GM15510 (cell line): Measurements from ENCODE around the gene PAPPA.

Experiments
- POLR2A ChIP-seq: IDR thresholded peaks from 3 replicates; pipeline ENCODE4 v1.6.1; 2011; ENCODE audit warnings: borderline replicate concordance; ENCODE audit not compliant: insufficient read length; ENCODE audit errors: extremely low read depth

PAPPA gene

DNA sequence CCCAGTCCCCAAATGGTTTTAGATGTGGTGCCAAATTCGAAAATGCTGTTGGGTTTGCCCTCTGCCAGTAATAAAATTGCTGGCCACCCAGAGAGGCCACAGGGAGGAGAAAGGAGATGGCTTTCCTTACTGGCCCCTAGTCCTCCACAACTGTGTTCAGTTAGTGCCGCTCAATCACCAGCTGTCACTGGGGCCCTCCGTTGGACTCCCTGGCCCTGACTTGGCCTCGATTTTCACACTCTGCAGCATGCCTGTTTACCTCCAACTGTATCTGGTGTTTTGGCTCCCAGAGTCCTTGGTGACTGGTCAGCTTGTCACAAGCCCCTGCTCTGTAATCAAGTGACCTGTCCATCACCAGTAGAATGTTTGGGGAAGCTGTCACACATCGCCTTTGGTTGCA, 97.8 kb downstream of the PAPPA start:
- TF ChIP-seq POLR2A, result no peak

DNA sequence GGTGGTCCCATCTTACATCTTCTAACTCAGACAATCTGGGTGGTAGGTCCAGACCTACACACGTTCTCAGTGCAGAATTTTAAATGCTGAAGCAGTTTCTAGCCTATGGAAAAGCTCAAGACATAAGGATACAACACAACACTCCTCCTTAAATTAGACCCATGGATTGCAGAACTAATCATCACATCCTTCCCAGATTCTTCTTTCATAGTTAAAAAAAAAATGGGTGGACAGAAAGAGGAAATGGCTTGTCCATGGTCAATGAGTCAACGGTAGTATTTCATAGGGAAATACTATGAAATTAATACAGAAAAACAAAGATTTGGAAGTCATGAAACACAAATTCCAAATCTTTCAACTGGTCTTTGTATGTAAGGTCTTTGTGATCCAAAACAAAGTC, 106.9 kb downstream of the PAPPA start:
- no peak for TF ChIP-seq POLR2A

DNA sequence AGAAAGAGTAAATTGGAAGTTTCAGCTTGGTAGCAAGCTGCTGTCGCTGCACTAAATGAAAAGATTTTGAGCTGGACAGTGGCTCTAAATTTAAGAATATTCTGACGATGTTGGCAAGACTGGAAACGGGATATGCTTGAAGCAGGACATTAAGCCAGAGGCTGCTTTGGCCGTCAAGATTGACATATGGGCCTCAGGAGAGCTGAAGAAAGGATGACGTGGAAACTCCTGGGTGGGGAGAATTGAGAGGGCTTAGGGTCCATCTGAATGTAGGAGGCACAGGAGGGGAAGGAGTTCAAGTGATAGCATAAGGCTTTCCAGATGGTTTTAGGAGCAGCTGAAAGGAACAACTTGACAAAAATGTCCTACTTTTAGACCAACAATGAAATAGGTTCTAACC, 108.9 kb downstream of the PAPPA start:
- no peak for TF ChIP-seq POLR2A

DNA sequence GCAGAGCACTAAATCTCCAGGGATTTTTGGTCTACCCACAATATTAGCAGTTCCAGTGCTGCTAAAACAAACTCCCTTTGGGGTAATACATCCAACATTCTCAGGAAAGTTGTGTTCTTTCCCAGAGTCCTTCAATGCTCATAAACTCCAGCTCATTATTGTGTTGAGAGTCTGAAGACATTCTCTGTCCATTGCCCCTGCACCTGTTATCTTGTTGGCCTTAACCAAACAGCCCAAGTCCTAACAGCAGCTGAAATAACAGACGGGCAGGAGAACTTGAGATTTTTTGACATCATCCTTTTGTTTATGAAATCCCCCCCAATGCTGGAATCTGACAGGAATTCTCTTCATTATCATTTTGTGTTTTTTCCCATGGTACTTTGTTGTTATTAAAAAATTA, 110.8 kb downstream of the PAPPA start:
- no peak for TF ChIP-seq POLR2A

DNA sequence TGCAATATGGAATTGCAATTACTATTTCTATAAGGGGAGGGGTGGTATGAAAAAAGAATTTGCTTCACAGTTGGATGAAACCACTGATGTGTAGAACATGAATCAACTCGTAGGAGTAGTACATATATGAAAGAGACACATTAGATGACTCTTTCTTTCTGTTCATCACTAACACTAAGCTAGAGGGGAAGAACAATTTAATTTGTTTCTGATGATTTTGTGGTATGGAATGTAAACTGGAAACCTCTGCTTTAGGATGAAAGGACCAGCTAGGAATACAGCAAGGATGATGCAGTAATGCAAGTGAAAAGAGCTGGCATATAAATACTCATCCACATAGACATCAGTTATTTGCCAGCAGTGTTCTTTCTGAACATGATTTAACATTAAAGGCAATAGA, 113.4 kb downstream of the PAPPA start:
- no peak for TF ChIP-seq POLR2A

DNA sequence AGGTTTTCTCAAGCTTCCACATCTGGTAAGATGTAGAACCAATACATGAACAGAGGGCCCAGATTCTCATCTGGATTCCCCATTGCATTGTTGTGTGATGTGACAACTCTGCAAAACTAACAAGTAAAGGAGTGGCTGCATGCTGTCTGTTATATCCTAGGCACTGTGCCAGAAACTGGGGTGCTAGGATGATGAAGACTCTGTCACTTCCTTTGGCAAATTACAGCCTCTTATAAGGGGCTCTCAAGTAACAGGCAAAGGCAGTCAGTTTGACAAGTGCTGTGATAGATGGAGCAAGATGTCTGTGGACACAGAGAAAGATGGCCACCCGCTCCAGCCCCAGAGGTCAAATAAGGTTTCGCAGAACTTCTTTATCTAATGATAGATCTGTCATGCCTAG, 115.7 kb downstream of the PAPPA start:
- TF ChIP-seq POLR2A, result no peak

DNA sequence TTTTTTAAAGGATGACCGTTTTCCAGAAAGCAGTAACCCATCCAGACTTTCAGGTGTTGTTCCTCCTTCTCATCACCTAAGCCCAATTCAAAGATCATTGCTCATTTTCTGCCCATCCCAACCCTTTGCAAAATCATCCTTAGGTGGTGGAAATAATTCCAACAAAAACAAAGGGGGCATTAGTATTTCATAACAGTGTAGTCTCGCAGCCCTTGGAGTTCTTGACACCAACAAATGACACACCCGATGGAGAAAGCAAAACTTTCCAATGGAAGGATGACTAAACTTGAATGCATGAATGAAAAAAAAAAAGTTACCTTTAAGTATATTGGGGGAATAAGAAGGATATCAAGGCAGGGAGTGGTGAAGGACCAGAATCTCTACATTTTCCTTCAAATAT, 117.0 kb downstream of the PAPPA start:
- no peak for TF ChIP-seq POLR2A

DNA sequence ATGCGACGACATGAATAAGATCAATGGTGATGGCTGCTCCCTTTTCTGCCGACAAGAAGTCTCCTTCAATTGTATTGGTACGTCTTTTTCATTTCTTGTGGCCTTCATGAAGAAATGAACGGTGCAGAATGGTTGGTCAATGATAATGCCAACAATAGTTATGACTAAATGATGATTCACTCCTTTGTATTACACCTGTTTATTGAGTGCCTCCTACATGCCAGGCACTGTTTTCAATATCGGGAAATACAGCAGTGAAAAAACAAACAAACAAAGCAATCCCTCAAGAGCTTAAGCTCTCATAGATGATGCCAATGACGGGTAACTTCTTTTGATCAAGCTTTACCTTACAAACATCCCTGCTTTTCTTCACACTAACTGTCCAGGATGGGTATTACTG, 117.7 kb downstream of the PAPPA start:
- TF ChIP-seq POLR2A, result no peak

DNA sequence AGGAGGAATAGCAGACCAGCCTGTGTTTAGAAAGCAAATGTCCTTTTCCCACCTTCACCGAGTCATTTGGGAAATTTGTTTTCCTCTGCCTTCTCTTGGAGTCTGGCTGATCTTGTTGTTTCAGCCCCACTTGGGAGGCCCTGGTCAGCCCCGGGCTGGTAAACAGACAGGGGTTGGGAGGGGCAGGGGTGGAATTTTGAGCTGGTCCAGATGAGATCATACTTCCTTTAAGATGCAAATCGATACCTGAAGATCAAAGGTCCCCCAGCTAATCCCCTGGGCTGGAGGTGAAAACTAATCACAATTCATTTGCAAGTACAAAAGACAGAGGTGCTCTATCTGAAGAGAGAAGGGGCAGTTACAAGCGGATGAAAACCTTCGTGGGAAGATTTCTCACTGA, 118.4 kb downstream of the PAPPA start:
- no peak for TF ChIP-seq POLR2A

DNA sequence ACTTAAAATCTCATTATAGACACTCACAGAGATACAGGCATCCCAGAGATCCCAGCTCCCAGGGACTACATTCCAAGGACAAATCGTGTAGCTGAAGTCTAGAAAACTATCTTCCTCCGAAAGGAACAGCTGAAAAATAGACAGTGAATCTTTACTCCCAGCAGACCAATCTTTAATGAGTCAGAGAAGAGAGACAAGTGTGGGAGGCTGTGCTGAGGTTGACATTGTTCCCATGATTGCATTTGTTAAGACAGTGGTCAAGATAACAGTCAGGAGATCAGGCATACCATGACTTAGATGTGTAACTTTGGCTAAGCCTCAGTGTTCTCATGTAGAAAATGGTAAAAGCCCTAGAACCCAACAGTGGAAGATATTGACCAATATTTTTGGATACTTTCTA, 120.7 kb downstream of the PAPPA start:
- TF ChIP-seq POLR2A, result no peak

DNA sequence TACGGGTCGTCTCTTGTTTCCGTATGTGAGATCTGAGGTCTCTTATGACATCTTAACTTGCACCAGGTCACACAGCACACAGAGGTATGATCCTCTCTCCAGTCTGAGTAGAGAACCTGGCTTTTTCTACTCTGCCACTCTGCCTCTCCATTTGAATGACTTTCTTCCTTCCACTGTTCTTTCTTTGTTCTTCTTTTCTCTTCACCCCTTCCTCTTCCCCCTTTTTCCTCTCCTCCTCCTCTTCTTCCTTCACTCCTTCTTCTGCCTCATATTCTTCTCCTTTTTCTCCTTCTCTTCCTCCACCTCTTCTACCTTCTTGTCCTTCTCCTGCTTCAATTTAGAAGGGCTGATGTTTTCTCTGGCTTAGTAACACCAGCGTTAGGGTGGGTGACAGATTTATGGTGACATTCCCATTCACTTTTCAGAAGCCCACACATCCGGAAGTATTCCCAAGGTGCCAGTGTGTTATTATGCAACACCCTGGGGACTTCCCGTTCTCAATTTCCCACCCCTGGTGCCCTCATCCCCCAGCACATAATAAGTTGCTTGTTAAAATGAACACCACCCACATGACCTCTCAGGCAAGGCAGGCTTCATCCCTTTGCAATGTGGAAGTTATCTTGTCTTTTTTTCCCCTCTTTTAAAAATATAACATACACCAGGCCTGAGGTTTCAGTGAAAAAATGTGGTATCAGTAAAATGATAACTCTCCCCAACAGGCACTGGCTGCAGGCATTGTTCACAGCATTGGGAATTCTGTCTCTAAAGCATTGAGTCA, 122.0 kb downstream of the PAPPA start:
- TF ChIP-seq POLR2A, result no peak

DNA sequence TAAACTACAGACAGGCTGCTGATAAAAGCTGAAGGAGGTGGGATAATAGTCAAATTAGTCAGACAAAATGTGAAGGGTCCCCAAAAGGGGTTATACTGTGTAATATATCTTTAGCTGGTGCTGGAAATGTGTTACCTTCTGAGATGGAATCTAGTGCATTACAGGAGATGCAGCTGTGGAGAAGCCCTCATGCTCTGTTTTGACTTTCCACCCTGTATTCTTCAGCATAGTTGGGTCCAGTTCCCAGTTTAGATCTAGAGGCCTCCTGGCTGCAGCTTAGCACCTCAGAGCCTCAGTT, 122.6 kb downstream of the PAPPA start:
- no peak for TF ChIP-seq POLR2A

DNA sequence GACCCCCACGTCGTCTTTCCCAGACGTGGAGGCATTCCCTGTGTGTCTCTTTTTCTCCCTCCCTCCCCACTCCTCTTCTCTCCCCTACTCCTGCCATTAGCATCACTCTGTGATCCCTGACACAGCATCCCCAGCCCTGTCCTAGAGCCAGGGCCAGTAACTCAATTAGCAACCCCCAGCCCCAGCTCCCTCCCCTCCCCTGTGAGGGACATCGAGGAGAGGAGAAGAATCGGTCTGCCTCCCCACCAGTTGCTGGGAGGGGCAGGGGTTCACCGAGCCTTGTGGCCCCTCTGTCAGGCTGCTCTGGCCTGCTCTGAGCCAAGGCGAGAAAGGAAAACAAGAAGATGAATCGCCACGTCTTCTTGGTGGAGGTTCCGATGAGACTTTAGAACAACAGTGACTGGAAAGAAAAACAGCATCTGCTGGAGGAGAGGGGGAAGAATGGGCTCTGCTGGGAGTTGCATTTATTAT, 123.1 kb downstream of the PAPPA start:
- no peak for TF ChIP-seq POLR2A

DNA sequence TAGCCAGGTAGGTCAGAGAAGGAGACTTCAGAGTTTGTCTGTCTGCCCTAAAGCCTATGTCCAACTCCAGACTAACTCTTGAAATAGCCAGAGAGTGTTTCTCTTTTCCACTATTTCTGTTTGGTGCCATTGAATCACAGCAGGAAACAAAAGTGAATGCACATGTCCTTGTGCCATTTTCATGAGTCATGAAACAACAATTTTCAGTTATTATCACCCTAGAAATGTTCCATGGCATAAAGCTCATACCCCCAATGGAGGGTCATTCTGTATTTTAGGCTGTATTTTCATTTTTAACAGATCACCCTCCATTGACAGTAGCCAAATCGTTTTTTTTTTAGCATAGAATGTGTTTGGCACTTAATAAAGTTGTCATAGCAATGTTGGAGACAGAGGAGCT, 124.7 kb downstream of the PAPPA start:
- no peak for TF ChIP-seq POLR2A

DNA sequence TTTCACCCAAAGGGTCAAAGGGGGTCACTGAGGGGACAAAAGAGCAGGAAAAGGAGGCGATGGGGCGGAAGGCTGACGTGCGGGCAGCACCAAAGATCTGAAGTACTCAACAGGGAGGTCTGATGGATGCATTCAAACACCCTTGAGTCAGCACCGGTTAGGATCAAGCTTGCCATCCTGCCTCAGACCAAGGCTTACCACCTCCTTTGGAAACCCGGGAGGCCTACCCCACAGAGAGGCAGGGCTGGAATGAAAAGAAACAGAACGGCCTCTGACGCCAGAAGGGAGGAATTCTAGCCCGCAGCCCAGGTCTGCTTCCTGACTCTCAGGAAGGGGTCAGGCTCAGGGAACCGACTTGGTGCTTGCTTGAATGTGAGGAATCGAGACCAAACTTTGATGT, 125.6 kb downstream of the PAPPA start:
- no peak for TF ChIP-seq POLR2A

DNA sequence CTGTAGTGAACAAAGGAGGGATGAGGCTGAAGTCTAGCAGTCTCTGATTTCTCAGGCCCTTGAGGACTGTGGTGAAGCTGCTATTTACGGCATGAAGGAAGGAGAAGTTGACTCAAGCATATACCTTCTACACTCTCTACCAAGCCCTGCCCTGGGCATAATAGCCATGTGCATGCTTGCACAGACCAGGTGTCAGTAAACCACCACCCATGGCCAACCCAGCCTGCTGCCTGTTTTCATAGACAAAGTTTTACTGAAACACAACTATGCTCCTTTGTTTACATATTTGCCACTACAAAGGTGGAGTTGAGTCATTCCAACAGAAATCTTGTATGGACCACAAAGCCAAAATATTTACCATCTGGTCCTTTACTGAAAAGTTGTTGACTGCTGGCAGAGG, 126.9 kb downstream of the PAPPA start:
- TF ChIP-seq POLR2A, result no peak

DNA sequence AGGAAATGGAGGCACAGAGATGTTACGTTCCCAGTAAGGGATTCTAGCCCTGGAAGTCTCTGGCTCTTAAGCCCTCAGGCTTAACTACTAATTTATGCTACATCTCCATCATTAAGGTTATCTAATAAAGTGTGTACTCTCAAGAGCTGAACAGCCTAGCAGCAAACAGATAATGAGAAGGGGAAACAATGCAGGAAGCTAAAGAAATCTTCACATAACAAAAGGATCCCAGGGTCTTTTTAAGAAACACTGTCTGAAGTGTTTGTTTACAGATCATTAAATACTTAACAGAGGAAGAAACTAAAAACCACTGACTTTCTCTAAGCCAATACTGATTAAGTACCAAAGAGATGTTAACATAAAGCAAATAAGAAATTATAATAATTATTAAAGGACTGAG, 129.0 kb downstream of the PAPPA start:
- no peak for TF ChIP-seq POLR2A

DNA sequence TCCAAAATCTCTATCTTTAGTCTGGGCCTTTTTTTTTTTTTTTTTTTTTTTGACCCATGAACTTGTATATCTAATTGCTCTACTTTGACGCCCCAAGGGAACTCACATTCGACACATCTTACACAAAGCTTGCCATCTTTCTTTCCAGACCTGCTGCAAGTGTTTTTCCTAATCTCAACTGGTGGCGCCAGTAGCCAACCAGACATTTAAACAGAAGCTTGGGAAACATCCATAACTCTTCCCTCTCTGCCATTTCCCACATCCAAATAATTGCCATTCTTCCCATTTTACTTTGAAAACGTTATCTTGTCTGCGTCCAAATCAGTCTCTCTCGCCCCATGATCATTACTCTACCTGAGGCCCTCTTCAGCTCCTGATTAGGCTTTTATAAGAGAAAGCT, 130.9 kb downstream of the PAPPA start:
- no peak for TF ChIP-seq POLR2A

DNA sequence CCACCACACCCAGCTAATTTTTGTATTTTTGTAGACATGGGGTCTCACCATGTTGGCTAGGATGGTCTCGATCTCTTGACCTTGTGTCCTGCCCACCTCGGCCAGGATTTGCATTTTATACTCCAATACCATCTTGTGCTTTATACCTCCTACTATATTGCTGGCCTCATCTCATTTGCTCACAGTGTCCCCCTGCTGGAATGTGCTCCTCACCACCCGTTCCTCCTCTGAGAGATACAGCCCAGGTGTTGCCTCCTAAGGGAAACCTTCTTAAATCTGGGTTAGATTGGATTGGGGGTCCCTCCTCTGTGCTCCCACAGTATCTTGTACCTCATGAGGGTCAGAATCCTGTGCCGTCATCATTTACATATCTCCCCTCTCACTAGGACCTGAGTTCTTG, 131.7 kb downstream of the PAPPA start:
- TF ChIP-seq POLR2A, result no peak
